Calu3 (cell line): ENCODE results near the gene CIDEA. TPM values are rescaled to one million over a fixed set of nuclear protein-coding genes. Genes with fewer than 3 reads are reported as not detected.

Experiments
- BruUV-seq: library from RNA; stranded (reverse); fragments of 400-500 nt; replicated peaks from 2 replicates; lab custom pipeline; 2021; lab: Mats Ljungman, UMichigan
- CTCF ChIA-PET: fragments of 300-600 bp; sonication (Branson Sonifier 250); formaldehyde crosslinking; loops from one replicate; lab custom pipeline; 2022; ENCODE audit warnings: antibody characterized with exemption; lab: Charles Lee
- DNase-seq: peaks from one replicate; pipeline ENCODE4 v3.0.0; 2022
- H3K27ac Mint-ChIP-seq: one replicate; pipeline ENCODE4 v1.8.0; 2022; ENCODE audit warnings: mixed read lengths; ENCODE audit not compliant: unreplicated experiment
- H3K27me3 Mint-ChIP-seq: one replicate; pipeline ENCODE4 v1.8.0; 2022; ENCODE audit warnings: mixed read lengths; ENCODE audit not compliant: unreplicated experiment
- H3K36me3 Mint-ChIP-seq: one replicate; pipeline ENCODE4 v1.8.0; 2022; ENCODE audit warnings: mild to moderate bottlenecking, moderate library complexity, mixed read lengths; ENCODE audit not compliant: insufficient read depth, unreplicated experiment
- H3K4me1 Mint-ChIP-seq: one replicate; pipeline ENCODE4 v1.8.0; 2022; ENCODE audit warnings: mild to moderate bottlenecking, low read depth, mixed read lengths; ENCODE audit not compliant: unreplicated experiment
- H3K4me3 Mint-ChIP-seq: one replicate; pipeline ENCODE4 v1.8.0; 2022; ENCODE audit warnings: mild to moderate bottlenecking, low read depth, moderate library complexity, mixed read lengths; ENCODE audit not compliant: unreplicated experiment
- H3K9me3 Mint-ChIP-seq: one replicate; pipeline ENCODE4 v1.8.0; 2022; ENCODE audit warnings: low read depth, mixed read lengths; ENCODE audit not compliant: unreplicated experiment
- intact Hi-C: fragments of 100-400 bp; cut with micrococcal nuclease; formaldehyde crosslinking; loops from one replicate; pipeline ENCODE4 v1.10.0; 2022; ENCODE audit not compliant: unreplicated experiment
- total RNA-seq: library from RNA; stranded (reverse); gene quantifications from 2 replicates; pipeline ENCODE4 v1.2.3, GENCODE V29; 2022
- TF ChIP-seq, protein P1 (sequence below): fragments of 200-600 bp; IDR thresholded peaks from one replicate; pipeline ENCODE4 v1.8.0; 2022; ENCODE audit warnings: antibody characterized with exemption; ENCODE audit not compliant: unreplicated experiment

The CIDEA gene
- total RNA-seq, 1 experiment from 2014 or later: not detected

DNA sequence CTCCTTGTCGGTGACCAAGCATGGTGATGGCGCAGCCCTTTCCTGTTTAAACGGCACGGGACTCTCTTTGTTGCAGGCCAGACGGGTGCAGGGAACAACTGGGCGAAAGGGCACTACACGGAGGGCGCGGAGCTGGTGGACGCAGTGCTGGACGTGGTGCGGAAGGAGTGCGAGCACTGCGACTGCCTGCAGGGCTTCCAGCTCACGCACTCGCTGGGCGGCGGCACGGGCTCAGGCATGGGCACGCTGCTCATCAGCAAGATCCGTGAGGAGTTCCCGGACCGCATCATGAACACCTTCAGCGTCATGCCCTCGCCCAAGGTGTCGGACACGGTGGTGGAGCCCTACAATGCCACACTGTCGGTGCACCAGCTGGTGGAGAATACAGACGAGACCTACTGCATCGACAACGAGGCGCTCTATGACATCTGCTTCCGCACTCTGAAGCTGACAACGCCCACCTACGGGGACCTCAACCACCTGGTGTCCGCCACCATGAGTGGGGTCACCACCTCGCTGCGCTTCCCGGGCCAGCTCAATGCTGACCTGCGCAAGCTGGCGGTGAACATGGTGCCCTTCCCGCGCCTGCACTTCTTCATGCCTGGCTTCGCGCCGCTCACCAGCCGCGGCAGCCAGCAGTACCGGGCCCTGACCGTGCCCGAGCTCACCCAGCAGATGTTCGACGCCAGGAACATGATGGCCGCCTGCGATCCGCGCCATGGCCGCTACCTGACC, 71.0 kb downstream of the CIDEA start:
- Mint-ChIP-seq H3K27ac (no peak overlapping the region), H3K4me3 (no peak overlapping the region), H3K4me1 (no peaks in the 10 kb centered on the region), H3K9me3 (no peaks in the 10 kb centered on the region), H3K27me3 (no peaks in the 10 kb centered on the region), H3K36me3 (peaks cover 38% of the 10 kb centered on the region)
- TF ChIP-seq, protein P1, sequence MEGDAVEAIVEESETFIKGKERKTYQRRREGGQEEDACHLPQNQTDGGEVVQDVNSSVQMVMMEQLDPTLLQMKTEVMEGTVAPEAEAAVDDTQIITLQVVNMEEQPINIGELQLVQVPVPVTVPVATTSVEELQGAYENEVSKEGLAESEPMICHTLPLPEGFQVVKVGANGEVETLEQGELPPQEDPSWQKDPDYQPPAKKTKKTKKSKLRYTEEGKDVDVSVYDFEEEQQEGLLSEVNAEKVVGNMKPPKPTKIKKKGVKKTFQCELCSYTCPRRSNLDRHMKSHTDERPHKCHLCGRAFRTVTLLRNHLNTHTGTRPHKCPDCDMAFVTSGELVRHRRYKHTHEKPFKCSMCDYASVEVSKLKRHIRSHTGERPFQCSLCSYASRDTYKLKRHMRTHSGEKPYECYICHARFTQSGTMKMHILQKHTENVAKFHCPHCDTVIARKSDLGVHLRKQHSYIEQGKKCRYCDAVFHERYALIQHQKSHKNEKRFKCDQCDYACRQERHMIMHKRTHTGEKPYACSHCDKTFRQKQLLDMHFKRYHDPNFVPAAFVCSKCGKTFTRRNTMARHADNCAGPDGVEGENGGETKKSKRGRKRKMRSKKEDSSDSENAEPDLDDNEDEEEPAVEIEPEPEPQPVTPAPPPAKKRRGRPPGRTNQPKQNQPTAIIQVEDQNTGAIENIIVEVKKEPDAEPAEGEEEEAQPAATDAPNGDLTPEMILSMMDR: no peak
- intact Hi-C loops: no loop called here
- no TSS peak for BruUV-seq
- DNase-seq: no peak
- CTCF ChIA-PET: no interaction called here

DNA sequence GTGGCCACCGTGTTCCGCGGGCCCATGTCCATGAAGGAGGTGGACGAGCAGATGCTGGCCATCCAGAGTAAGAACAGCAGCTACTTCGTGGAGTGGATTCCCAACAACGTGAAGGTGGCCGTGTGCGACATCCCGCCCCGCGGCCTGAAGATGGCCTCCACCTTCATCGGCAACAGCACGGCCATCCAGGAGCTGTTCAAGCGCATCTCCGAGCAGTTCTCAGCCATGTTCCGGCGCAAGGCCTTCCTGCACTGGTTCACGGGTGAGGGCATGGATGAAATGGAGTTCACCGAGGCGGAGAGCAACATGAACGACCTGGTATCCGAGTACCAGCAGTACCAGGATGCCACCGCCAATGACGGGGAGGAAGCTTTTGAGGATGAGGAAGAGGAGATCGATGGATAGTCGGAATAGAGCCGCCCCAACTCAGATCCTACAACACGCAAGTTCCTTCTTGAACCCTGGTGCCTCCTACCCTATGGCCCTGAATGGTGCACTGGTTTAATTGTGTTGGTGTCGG, 71.6 kb downstream of the CIDEA start:
- H3K27ac Mint-ChIP-seq: no peak overlapping the region
- peaks cover 38% of the 10 kb centered on the region for H3K36me3 Mint-ChIP-seq
- intact Hi-C loops: no loop called here

DNA sequence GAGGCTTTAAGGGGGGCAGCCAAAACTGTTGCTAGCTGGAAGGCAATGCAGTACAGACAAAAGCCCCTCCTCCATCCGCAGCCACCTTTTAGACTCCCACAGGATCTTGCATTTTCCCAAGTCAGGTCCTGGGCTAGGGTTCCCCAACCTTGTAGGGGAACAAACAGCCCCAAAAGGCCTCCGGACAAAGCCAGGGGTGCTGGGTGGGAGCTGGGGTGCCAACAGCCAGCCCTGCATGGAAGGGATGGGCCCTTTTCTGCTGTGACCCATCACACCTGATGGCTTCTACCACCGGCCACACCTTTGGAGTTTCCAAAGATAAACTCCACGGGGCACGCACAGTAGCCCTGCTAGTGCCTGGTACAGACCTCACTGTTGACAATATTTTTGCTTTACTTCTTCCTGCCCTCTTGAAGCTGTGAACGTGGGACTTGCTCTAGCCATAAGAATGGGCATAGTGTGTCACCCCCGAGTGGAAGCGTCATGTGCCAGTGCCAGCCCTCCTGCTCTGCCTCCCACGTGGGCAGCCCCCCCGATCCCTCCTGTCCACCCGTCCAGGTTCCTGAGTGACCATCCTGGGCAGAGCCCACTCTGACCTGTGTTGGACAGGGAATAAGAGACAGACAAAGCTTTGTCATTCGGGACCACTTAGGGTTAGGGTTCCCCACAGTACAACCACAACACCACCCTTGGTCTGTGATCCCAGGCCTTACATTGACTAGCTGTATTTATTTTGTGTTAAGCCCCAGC, 72.7 kb downstream of the CIDEA start:
- CTCF ChIA-PET: no interaction called here
- no TSS peak for BruUV-seq
- intact Hi-C loops: no loop called here
- Mint-ChIP-seq H3K27ac (no peak overlapping the region), H3K36me3 (peaks cover 38% of the 10 kb centered on the region), H3K4me1 (no peaks in the 10 kb centered on the region), H3K9me3 (no peaks in the 10 kb centered on the region), H3K27me3 (no peaks in the 10 kb centered on the region), H3K4me3 (no peak overlapping the region)
- TF ChIP-seq, protein P1: no peak
- no peak for DNase-seq

More for the DNA sequence above, 71.6 kb downstream of the CIDEA start:
- Mint-ChIP-seq H3K9me3 (no peaks in the 10 kb centered on the region), H3K4me1 (no peaks in the 10 kb centered on the region), H3K27me3 (no peaks in the 10 kb centered on the region), H3K4me3 (no peak overlapping the region)
- no peak for DNase-seq
- no TSS peak for BruUV-seq
- TF ChIP-seq, protein P1: no peak
- CTCF ChIA-PET: no interaction called here

Other genes with a start within 250 kb of the CIDEA start
- not detected in 2 replicates for gene ANKRD62, start 160.5 kb upstream of the CIDEA start, total RNA-seq
- 25.7 and 34.5 TPM in 2 replicates for gene TUBB6, start 53.9 kb downstream of the CIDEA start, total RNA-seq
- 55.1 and 59.2 TPM in 2 replicates for gene AFG3L2, start 122.9 kb downstream of the CIDEA start, total RNA-seq
- gene PRELID3A, start 153.6 kb downstream of the CIDEA start, total RNA-seq: 5.8 and 6.8 TPM in 2 replicates